A673 (cell line): ENCODE measurements around the gene TNFAIP8L3. TPM values are rescaled to one million over a fixed set of nuclear protein-coding genes. Genes with fewer than 3 reads are reported as not detected.

Source experiments
- BruUV-seq: library from RNA; stranded (reverse); fragments of 400-500 nt; replicated peaks from 2 replicates; lab custom pipeline; 2021; lab: Mats Ljungman, UMichigan
- CTCF ChIA-PET: fragments of 300-600 bp; sonication (Branson Sonifier 250); formaldehyde crosslinking; loops from one replicate; lab custom pipeline; 2022; ENCODE audit warnings: antibody characterized with exemption; lab: Charles Lee
- POLR2A ChIA-PET: fragments of 300-600 bp; sonication (Branson Sonifier 250); formaldehyde crosslinking; loops from one replicate; lab custom pipeline; 2022; ENCODE audit warnings: antibody characterized with exemption; ENCODE audit not compliant: low non-redundant PET; lab: Charles Lee
- DNase-seq: peaks from one replicate; pipeline ENCODE4 v3.0.0-alpha.2; 2015; ENCODE audit warnings: low spot score
- H3K27ac ChIP-seq: fragments of 200-600 bp; sonication (generic); 2 replicates; pipeline ENCODE4 v1.5.1; 2016; ENCODE audit warnings: mixed run types, low read depth, mild to moderate bottlenecking, mixed read lengths, antibody characterized with exemption, low read length; ENCODE audit not compliant: poor library complexity, severe bottlenecking
- H3K27me3 ChIP-seq: fragments of 200-600 bp; sonication (generic); replicated peaks from 2 replicates; pipeline ENCODE4 v1.6.1; 2017; ENCODE audit warnings: mixed run types, low read depth, mild to moderate bottlenecking, mixed read lengths, antibody characterized with exemption, low read length; ENCODE audit not compliant: insufficient read depth, poor library complexity
- H3K36me3 ChIP-seq: fragments of 200-600 bp; sonication (generic); 2 replicates; pipeline ENCODE4 v1.6.1; 2016; ENCODE audit warnings: mixed run types, mild to moderate bottlenecking, mixed read lengths, antibody characterized with exemption, low read length; ENCODE audit not compliant: insufficient read depth, poor library complexity, severe bottlenecking
- H3K4me1 ChIP-seq: fragments of 200-600 bp; sonication (generic); 2 replicates; pipeline ENCODE4 v1.6.1; 2017; ENCODE audit warnings: mixed run types, mild to moderate bottlenecking, mixed read lengths, antibody characterized with exemption, low read length; ENCODE audit not compliant: insufficient read depth, poor library complexity, severe bottlenecking
- H3K4me3 ChIP-seq: fragments of 200-600 bp; sonication (generic); 2 replicates; pipeline ENCODE4 v1.5.1; 2016; ENCODE audit warnings: low read depth, mixed run types, mild to moderate bottlenecking, mixed read lengths, low read length; ENCODE audit not compliant: poor library complexity, severe bottlenecking
- H3K9me3 ChIP-seq: fragments of 200-600 bp; sonication (generic); 2 replicates; pipeline ENCODE4 v1.6.1; 2016; ENCODE audit warnings: mixed run types, low read depth, mild to moderate bottlenecking, mixed read lengths, antibody characterized with exemption, low read length; ENCODE audit not compliant: poor library complexity, severe bottlenecking
- CTCF ChIP-seq: fragments of 300-800, 200-600 bp; sonication (generic); conservative IDR thresholded peaks from 2 replicates; pipeline ENCODE4 v1.5.1; 2017; ENCODE audit warnings: low read depth, mild to moderate bottlenecking, antibody characterized with exemption, low read length, moderate library complexity, mixed read lengths
- EZH2 ChIP-seq: fragments of 200-600 bp; sonication (generic); IDR thresholded peaks from 2 replicates; pipeline ENCODE4 v1.6.1; 2017; ENCODE audit warnings: borderline replicate concordance, low read depth, mild to moderate bottlenecking, mixed read lengths, antibody characterized with exemption, low read length; ENCODE audit not compliant: poor library complexity, severe bottlenecking
- intact Hi-C: fragments of 100-400 bp; cut with micrococcal nuclease; formaldehyde crosslinking; loops from one replicate; pipeline ENCODE4 v1.10.0; 2022; ENCODE audit not compliant: unreplicated experiment
- total RNA-seq: library from RNA; stranded (reverse); gene quantifications from 2 replicates; pipeline ENCODE4 v1.2.3, GENCODE V29; 2021

TNFAIP8L3 gene
- total RNA-seq, 1 experiment from 2014 or later, result 0.15 TPM

DNA sequence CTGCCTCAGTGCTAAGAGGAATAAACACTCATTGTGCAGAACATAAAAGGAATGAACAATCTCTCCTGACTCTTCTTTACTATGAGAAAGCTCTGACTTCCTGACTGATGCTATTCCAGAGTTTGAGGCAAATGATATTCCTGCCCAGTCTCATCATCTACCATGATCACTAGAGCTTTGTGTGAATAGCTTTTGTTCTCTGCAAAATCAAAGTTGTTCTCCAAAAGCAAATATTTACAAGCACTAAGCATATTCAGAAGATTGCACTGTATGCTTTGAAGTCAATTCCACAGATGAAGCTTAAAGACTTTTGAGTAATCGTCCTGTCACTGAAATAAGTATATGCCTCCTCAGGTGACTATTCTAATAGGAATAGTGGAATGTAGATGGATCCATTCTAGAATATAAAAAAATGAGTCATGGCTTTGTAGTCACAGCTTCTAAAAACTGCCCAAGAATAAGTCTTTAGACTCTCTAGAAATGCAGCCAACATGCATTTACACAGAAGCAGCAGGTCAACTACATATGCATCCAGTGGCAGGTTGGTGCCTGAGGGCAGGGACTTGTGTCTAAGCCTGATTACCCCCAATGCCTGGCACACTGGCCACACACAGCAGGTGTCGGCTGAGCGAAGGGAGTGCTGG lies 34.6 kb downstream of the TNFAIP8L3 start:
- Histone ChIP-seq H3K9me3 (no peaks in the 10 kb centered on the region), H3K36me3 (no peaks in the 10 kb centered on the region), H3K27me3 (peaks cover 17% of the 10 kb centered on the region), H3K4me1 (no peaks in the 10 kb centered on the region), H3K4me3 (no peak overlapping the region), H3K27ac (no peak overlapping the region)
- no TSS peak for BruUV-seq
- POLR2A ChIA-PET, result no interaction called here
- CTCF ChIA-PET, result no interaction called here
- intact Hi-C loops, result no loop called here
- DNase-seq, result no peak
- TF ChIP-seq CTCF, result no peak
- TF ChIP-seq EZH2, result no peak

- no peak for DNase-seq
- Histone ChIP-seq H3K27ac (no peak overlapping the region), H3K4me3 (no peak overlapping the region), H3K36me3 (no peaks in the 10 kb centered on the region), H3K4me1 (no peaks in the 10 kb centered on the region), H3K27me3 (peaks cover 8% of the 10 kb centered on the region), H3K9me3 (no peaks in the 10 kb centered on the region)
- ChIA-PET CTCF (no interaction called here), POLR2A (no interaction called here)
- intact Hi-C loops, result no loop called here
- no TSS peak for BruUV-seq
- TF ChIP-seq CTCF (no peak), EZH2 (no peak)
These were observed 40.2 kb downstream of the TNFAIP8L3 start for GRCh38 chr15:51054535-51054934.

DNA sequence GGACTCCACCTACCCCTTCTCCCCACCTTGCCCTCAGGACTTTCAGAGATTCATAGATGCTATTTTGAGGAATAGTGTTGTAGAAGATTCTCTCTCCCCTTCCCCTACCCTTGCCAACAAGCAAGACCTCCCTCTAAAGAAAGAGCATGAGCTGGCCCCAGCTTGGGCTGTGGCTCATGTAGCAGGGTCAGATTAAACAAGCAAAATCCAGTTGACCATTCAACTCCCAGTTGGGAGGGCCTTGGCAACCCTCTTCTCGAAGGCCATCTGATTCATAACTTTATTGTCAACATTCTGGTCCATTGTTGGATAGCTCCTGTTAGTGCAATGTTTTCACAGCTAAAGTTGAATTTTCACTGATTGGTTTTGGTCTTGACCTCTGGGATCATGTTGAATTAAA lies 41.1 kb downstream of the TNFAIP8L3 start:
- DNase-seq, result no peak
- Histone ChIP-seq H3K4me1 (no peaks in the 10 kb centered on the region), H3K9me3 (no peaks in the 10 kb centered on the region), H3K4me3 (no peak overlapping the region), H3K27me3 (peaks cover 3% of the 10 kb centered on the region), H3K36me3 (no peaks in the 10 kb centered on the region), H3K27ac (no peak overlapping the region)
- CTCF ChIA-PET, result no interaction called here
- TF ChIP-seq CTCF (no peak), EZH2 (no peak)
- intact Hi-C loops, result no loop called here
- POLR2A ChIA-PET, result no interaction called here
- BruUV-seq, result no TSS peak
